NK-92 treated with Interleukin-12 subunit alpha and Interleukin-12 subunit beta, amount 100 ng/mL, for 24 hours (cell line): ENCODE results near the gene SYNGR3.
A peak's percentile ranks its signal among the peaks of the same experiment; 100 is the strongest.
"Not testable (repeated sequence)": the region's sequence is repeated elsewhere in the genome, so short reads cannot be mapped to it uniquely, and the experiment has no call there.

Experiments
- DNase-seq: peaks from one replicate; lab custom pipeline; 2025; lab: John Stamatoyannopoulos, UW

Gene SYNGR3

GRCh38 chr16:2009164-2009711, 19.5 kb downstream of the SYNGR3 start:
- DNase-seq = no peak

- peak; percentile 80 for DNase-seq
Measured at GRCh38 chr16:2009791-2010510, 20.2 kb downstream of the SYNGR3 start, which contains the start of gene ZNF598. Gene ZNF598, minus strand, starts transcription at chr16:2009821.

DNA sequence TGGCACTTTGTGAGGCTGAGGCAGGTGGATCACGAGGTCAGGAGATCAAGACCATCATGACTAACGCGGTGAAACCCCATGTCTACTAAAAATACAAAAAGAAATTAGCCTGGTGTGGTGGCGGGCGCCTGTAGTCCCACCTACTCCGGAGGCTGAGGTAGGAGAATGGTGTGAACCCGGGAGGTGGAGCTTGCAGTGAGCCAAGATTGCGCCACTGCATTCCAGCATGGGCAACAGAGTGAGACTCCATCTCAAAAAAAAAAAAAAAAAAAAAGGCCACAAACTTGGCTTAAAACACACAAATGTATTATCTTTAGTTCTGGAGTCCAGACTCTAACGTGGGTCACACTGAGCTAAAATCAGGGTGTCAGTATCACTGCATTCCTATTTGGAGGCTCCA, 22.0 kb downstream of the SYNGR3 start:
- not testable (repeated sequence) for DNase-seq

DNA sequence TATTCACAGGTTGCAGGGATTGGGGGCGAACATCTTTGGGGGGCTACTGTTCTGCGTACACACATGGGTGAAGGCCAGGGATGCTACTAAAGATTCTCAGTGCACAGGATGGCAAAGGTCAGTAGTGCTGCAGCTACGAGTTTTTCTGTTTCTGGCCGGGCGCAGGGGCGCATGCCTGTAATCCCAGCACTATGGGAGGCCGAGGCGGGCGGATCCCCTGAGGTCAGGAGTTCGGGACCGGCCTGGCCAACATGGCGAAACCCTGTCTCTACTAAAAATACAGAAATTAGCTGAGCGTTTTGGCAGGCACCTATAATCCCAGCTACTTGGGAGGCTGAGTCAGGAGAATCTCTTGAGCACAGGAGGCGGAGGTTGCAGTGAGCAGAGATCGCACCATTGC, 23.8 kb downstream of the SYNGR3 start:
- DNase-seq = no peak

DNA sequence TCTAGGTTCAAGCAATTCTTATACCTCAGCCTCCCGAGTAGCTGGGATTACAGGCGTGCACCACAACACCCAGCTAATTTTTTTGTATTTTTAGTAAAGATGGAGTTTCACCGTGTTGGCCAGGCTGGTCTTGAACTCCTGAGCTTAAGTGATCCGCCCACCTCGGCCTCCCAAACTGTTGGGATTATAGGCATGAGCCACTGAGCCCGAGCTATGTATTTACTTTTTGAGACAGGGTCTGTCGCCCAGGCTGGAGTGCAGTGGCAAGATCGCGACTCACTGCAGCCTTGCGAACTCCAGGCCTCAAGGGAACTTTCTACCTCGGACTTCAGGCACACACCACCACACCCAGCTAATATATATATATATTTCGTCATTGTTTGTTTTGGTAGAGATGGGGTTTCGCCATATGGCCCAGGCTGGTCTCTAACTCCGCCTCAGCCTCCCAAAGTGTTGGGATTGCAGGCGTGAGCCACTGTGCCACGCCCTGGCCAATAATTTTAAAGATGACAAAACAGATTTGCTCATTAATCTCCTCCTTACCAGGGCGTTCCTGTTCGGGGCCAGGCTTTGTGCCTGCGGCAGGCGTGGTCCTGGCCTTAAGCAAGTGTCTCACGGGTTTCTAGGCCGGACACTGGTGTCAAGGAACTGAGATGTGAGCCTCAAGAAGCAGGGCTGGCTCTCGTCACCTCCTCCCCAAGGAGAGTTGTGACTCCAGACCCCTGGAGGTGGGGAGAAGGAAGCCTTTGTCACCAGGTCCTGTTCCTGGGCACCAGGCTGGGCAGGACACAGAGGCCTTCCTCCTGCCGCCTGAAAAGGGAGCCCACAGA, 25.6 kb downstream of the SYNGR3 start:
- no peak for DNase-seq

DNA sequence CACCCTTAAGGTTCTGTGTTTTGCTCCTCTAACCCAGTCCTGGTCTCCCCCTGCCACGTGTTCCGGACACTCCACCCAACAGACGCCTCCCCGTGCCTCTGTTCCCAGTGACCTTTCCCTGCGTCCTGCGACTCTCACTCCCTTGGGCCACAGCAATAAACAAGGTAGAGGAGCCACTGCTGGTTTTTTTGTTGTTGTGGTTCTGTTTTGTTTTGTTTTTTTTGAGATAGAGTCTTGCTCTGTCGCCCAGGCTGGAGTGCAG, 26.1 kb downstream of the SYNGR3 start:
- no peak for DNase-seq

- no peak for DNase-seq
Measured at GRCh38 chr16:2016407-2016922, 26.7 kb downstream of the SYNGR3 start.

- no peak for DNase-seq
Measured at GRCh38 chr16:2019518-2019920, 29.7 kb downstream of the SYNGR3 start, which contains the start of gene NPW. Gene NPW, plus strand, starts transcription at chr16:2019785.

DNA sequence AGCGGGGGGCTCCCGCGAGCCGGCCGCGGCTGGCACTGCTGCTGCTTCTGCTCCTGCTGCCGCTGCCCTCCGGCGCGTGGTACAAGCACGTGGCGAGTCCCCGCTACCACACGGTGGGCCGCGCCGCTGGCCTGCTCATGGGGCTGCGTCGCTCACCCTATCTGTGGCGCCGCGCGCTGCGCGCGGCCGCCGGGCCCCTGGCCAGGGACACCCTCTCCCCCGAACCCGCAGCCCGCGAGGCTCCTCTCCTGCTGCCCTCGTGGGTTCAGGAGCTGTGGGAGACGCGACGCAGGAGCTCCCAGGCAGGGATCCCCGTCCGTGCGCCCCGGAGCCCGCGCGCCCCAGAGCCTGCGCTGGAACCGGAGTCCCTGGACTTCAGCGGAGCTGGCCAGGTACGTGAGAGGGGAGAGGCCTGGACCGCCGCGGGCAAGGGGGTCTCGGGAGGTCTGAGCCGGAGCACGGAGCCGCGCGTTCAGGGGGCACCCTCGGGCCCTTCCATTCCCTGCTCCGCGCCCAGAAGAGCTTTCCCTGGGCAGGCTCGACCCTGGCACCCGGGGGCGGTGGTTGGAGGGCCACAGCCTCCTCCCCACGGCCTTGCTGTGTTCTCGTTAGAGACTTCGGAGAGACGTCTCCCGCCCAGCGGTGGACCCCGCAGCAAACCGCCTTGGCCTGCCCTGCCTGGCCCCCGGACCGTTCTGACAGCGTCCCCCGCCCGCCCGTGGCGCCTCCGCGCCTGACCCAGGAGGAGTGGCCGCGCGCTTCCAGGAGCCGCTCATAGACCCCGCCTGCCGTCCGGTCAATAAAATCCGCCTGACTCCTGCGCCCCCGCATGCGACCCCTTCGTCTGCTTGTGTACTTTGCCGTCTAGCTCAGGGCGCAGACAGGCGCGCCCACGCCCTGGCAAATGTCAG, 30.4 kb downstream of the SYNGR3 start:
- DNase-seq = no peak

DNA sequence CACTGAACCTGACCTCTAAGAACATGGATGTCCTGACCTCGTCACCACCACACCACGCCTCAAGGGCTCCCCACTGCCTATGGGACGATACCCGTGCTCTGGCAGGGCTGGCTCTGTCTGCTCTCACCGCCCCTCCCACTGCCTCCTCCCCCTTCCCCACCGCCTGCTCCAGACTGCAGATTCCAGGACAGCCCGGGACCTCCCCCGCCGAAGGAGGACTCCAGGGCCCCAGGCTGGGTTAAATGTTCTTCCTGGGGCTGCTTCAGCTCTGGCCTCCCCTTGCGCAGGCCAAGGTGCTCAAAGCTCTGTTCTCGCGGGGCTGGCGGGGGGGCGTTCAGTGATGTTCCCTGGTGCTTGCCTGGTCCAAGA, 32.9 kb downstream of the SYNGR3 start:
- DNase-seq = no peak

GRCh38 chr16:2023092-2024031, 33.6 kb downstream of the SYNGR3 start:
- peak; percentile 83 for DNase-seq

DNA sequence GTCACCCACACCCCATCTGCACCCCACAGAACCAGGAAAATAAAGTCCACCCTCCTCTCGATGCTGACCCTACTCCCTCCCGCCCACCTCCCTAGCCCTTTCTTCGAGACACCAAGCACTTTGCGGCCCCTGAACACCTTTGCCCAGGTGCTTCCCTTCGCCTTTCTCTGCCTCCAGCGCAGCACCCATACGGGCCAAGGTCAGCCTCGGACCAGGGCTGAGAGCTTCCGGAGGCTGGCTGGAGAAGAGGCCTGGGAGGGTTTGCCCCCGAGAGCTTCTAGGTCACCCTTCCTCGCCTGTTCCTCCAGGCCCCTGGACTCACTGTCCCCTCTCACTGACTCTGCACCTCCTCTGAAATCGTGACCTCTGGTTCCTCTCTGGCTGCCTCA, 34.3 kb downstream of the SYNGR3 start:
- DNase-seq = no peak

DNA sequence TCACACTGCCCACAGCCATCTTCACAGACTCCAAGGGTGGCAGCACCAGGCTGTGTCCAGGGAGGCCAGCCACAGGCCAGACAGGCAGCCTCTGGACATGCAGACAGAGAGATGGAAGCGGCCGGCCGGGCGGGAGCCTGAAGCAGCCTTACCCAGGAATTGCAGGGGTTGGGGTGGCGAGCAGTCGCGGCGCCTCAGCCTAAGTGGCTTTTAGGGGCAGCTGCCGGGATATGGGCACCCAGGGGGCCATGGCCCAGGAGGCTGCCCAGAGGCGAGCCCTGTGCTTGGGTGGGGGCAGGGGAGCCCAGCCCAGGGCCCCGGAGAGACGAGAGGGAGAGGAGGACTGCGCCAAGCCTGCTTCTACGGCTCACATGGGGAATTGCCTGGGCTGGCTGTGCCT, 35.5 kb downstream of the SYNGR3 start:
- DNase-seq = no peak

DNA sequence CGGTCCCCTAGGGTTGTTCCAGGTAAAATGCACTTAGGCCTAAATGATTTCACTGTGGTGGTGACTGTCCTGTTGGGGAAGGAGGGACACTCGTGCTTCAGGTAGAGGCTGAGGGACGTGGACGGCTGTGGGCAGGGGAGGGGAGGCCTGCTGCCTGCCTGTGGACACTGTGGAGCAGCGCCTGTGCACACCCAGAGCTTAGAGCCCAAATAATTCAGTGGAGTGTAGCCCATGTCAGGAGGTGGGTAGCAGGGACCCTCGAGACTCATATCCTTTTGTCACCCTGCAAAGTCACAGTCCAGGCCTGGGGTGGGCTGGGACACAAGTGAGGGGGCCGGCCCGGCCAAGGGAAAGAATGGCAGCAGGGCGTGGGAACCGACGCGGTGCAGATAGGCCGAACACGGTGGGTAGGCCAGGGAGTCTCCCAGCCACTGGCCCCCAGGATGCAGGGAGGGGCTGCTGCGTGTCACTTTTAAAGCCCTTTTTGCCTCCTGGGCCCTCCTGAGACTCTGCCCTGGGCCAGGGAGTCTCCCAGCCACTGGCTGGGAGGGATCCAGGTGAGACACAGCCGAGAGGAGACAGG, 36.2 kb downstream of the SYNGR3 start:
- DNase-seq = no peak

DNA sequence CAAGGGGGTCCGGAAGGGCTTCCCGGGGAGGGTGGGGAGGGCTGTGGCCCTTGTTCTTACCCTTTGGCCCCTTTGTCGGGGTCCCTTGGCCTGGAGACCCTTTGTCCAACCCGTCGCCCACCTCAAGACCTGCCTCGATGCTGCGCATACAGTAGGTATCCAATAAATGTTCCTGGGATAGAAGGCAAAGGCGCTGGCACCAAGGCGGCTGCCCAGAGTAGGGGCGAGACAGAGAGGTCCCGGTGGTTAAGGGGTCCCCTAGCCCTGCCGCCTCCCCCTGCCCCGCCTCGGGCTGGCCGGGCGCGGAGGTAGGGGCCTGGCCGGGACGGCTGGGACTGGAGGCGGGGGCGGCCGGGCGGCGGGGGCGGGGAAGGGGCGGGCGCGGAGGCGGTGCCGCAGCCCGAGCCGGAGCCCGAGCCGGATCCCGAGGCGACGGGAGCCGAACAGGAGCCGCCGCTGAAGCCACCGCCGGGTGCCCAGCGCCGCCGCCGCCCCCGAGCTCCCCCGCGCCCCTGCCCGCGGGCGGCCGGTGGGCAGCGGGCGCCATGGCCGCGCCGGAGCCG, 36.8 kb downstream of the SYNGR3 start, which contains the start of gene NHERF2:
NHERF2 (plus strand) TSS at position 442 of the 563 bp plus-strand sequence; CDS start at position 546, 104 bp downstream.
- DNase-seq = no peak

DNA sequence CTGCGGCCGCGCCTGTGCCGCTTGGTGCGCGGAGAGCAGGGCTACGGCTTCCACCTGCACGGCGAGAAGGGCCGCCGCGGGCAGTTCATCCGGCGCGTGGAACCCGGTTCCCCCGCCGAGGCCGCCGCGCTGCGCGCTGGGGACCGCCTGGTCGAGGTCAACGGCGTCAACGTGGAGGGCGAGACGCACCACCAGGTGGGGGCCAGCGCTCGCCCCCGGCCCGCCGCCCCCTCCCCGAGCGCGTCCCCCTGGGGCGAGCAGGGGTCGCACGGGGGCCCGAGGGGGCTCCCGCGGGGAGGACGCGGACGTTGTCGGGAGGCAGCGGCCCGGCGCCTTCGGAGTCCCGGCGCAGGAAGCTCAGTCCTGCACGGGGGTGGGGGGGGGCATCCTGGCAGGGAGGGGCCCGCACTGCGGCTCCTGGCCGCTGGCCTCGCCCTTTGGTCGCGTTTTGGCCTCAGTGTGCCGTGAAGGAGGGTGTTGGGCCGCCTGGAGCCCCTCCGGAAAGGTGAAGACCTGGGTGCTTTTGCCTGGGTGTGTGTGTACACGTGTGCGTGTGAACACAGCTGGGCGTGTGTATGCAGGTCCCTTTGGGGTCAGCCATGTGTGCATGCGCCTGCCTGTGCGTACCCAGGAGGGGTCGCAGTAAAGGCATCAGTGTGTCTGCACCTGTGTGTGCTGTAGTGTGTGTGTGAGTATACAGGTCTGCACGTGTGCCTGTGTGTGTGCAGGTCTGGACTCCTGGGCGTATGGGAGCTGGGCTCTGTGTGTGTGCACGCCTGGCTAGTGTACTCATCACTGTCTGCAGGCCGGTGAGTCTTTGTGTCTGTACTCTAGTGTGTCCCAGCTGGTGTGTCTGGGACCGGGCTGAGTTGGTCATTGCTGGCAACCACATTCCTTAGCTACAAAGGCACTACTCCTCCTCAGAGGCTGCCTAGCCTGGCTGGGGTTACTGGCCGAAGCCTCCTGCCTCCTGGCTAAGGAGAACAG, 37.5 kb downstream of the SYNGR3 start:
- DNase-seq = no peak

DNA sequence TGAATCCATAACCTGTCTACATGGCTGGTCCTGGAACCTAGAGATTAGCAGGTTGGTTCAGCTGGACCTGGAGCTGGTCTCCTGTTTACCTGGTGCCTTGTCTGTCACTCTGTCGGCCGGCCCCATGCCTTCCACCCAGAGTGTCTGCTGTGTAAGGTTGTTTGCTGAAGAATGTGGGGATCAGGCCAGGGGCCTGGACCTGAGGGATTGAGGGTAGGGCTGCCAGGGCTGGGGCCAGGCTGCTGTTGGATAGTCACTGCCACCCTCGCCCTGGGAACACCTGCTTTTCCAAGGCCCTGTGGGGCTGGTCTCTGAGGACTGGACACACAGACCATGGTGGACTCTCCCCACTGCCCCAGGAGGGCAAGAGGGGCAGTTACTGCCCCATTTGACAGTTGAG, 38.4 kb downstream of the SYNGR3 start:
- DNase-seq = no peak

GRCh38 chr16:2028620-2029220, 39.0 kb downstream of the SYNGR3 start:
- DNase-seq = no peak
